ENCODE results near the gene UGT1A8. TPM values are rescaled to one million over a fixed set of nuclear protein-coding genes. Genes with fewer than 3 reads are reported as not detected.
A peak's percentile ranks its signal among the peaks of the same experiment; 100 is the strongest.

The UGT1A8 gene
- total RNA-seq, 1 experiment from 2014 or later = not detected

GRCh38 chr2:233803292-233803911 is 186.0 kb downstream of the UGT1A8 start:
- intact Hi-C loops (cut with micrococcal nuclease; ENCODE audit: unreplicated experiment) = no loop called here
- Mint-ChIP-seq H3K27ac (ENCODE audit: unreplicated experiment) (no peak overlapping the region), H3K36me3 (ENCODE audit: insufficient read depth, unreplicated experiment) (no peaks in the 10 kb centered on the region), H3K4me1 (ENCODE audit: low read depth, unreplicated experiment) (peaks cover 14% of the 10 kb centered on the region), H3K27me3 (ENCODE audit: unreplicated experiment) (no peaks in the 10 kb centered on the region), H3K9me3 (ENCODE audit: low read depth, unreplicated experiment) (no peaks in the 10 kb centered on the region), H3K4me3 (ENCODE audit: low read depth, unreplicated experiment) (no peak overlapping the region)
- BruUV-seq (replicated peaks) = no TSS peak
- CTCF ChIA-PET = no interaction called here
- no peak for TF ChIP-seq CTCF (IDR thresholded peaks at IDR 0.05; ENCODE audit: unreplicated experiment)
- no peak for DNase-seq

GRCh38 chr2:233803994-233804393 is 186.6 kb downstream of the UGT1A8 start:
- DNase-seq = no peak
- intact Hi-C loops (cut with micrococcal nuclease; ENCODE audit: unreplicated experiment) = no loop called here
- Mint-ChIP-seq H3K27me3 (ENCODE audit: unreplicated experiment) (peaks cover 2% of the 10 kb centered on the region), H3K4me1 (ENCODE audit: low read depth, unreplicated experiment) (peaks cover 14% of the 10 kb centered on the region), H3K9me3 (ENCODE audit: low read depth, unreplicated experiment) (no peaks in the 10 kb centered on the region), H3K4me3 (ENCODE audit: low read depth, unreplicated experiment) (no peak overlapping the region), H3K27ac (ENCODE audit: unreplicated experiment) (no peak overlapping the region), H3K36me3 (ENCODE audit: insufficient read depth, unreplicated experiment) (no peaks in the 10 kb centered on the region)
- TF ChIP-seq CTCF (IDR thresholded peaks at IDR 0.05; ENCODE audit: unreplicated experiment) = no peak
- CTCF ChIA-PET = no interaction called here
- BruUV-seq (replicated peaks) = no TSS peak

- DNase-seq = peak; percentile 13
- Mint-ChIP-seq H3K27ac (ENCODE audit: unreplicated experiment) (no peak overlapping the region), H3K4me1 (ENCODE audit: low read depth, unreplicated experiment) (no peaks in the 10 kb centered on the region), H3K4me3 (ENCODE audit: low read depth, unreplicated experiment) (no peak overlapping the region), H3K36me3 (ENCODE audit: insufficient read depth, unreplicated experiment) (no peaks in the 10 kb centered on the region), H3K27me3 (ENCODE audit: unreplicated experiment) (peaks cover 24% of the 10 kb centered on the region), H3K9me3 (ENCODE audit: low read depth, unreplicated experiment) (no peaks in the 10 kb centered on the region)
- intact Hi-C loops (cut with micrococcal nuclease; ENCODE audit: unreplicated experiment) = no loop called here
- CTCF ChIA-PET = no interaction called here
- TF ChIP-seq CTCF (IDR thresholded peaks at IDR 0.05; ENCODE audit: unreplicated experiment) = no peak
- BruUV-seq (replicated peaks) = no TSS peak
Measured at GRCh38 chr2:233807215-233807865, 189.9 kb downstream of the UGT1A8 start.

- H3K4me3 Mint-ChIP-seq (ENCODE audit: low read depth, unreplicated experiment) = no peak overlapping the region
- TF ChIP-seq CTCF (IDR thresholded peaks at IDR 0.05; ENCODE audit: unreplicated experiment) = no peak
- H3K27me3 Mint-ChIP-seq (ENCODE audit: unreplicated experiment) = peaks cover 28% of the 10 kb centered on the region
- CTCF ChIA-PET = no interaction called here
- H3K4me1 Mint-ChIP-seq (ENCODE audit: low read depth, unreplicated experiment) = no peaks in the 10 kb centered on the region
- BruUV-seq (replicated peaks) = no TSS peak
- H3K27ac Mint-ChIP-seq (ENCODE audit: unreplicated experiment) = no peak overlapping the region
- H3K9me3 Mint-ChIP-seq (ENCODE audit: low read depth, unreplicated experiment) = no peaks in the 10 kb centered on the region
- intact Hi-C loops (cut with micrococcal nuclease; ENCODE audit: unreplicated experiment) = no loop called here
- no peaks in the 10 kb centered on the region for H3K36me3 Mint-ChIP-seq (ENCODE audit: insufficient read depth, unreplicated experiment)
- DNase-seq = no peak
Measured at GRCh38 chr2:233807966-233808935, 190.8 kb downstream of the UGT1A8 start.
